IMR-90 (cell line): Measurements from ENCODE around the gene ARHGEF10L. TPM values are rescaled to one million over a fixed set of nuclear protein-coding genes. Genes with fewer than 3 reads are reported as not detected.

Source experiments
- ATAC-seq: fragments of 200-7000 bp; cut with Tn5 transposase; 2 replicates; pipeline ENCODE4 v1.9.1; 2020; ENCODE audit warnings: low read depth, mild to moderate bottlenecking, moderate library complexity
- BruUV-seq: library from RNA; stranded (reverse); fragments of 400-500 nt; replicated peaks from 2 replicates; lab custom pipeline; 2021; lab: Mats Ljungman, UMichigan
- CTCF ChIA-PET: fragments of 300-600 bp; formaldehyde crosslinking; extraction: SDS; loops from one replicate; lab custom pipeline; 2021; ENCODE audit warnings: antibody characterized with exemption; lab: Yijun Ruan, JAX
- POLR2A ChIA-PET: fragments of 300-600 bp; sonication (Branson Sonifier 250); formaldehyde crosslinking; loops from one replicate; lab custom pipeline; 2022; ENCODE audit warnings: antibody characterized with exemption; ENCODE audit not compliant: unreplicated experiment; lab: Charles Lee
- DNase-seq: peaks from one replicate; pipeline ENCODE4 v3.0.0; 2013
- H2AFZ ChIP-seq: replicated peaks from 2 replicates; pipeline ENCODE3; 2013; ENCODE audit warnings: low read length, mild to moderate bottlenecking; ENCODE audit not compliant: poor library complexity
- H2AK5ac ChIP-seq: 2 replicates; pipeline ENCODE4 v1.6.1; 2013; ENCODE audit warnings: low read depth, low read length, inconsistent platforms
- H2AK9ac ChIP-seq: replicated peaks from 2 replicates; pipeline ENCODE3; 2013; ENCODE audit warnings: mild to moderate bottlenecking, low read depth, low read length, moderate library complexity; ENCODE audit not compliant: poor library complexity
- H2BK120ac ChIP-seq: 2 replicates; pipeline ENCODE4 v1.6.1; 2013; ENCODE audit warnings: low read depth, low read length, inconsistent platforms
- H2BK15ac ChIP-seq: 3 replicates; pipeline ENCODE4 v1.6.1; 2013; ENCODE audit warnings: low read depth, low read length, inconsistent platforms
- H2BK20ac ChIP-seq: 2 replicates; pipeline ENCODE4 v1.6.1; 2013; ENCODE audit warnings: low read depth, mild to moderate bottlenecking, inconsistent platforms, low read length, moderate library complexity
- H2BK5ac ChIP-seq: 2 replicates; pipeline ENCODE4 v1.6.1; 2013; ENCODE audit warnings: mild to moderate bottlenecking, low read depth, low read length, inconsistent platforms; ENCODE audit not compliant: poor library complexity, severe bottlenecking
- H3K14ac ChIP-seq: replicated peaks from 2 replicates; pipeline ENCODE4 v1.6.1; 2013; ENCODE audit warnings: low read depth, low read length, inconsistent platforms
- H3K18ac ChIP-seq: 2 replicates; pipeline ENCODE4 v1.6.1; 2013; ENCODE audit warnings: low read depth, low read length, control low read depth
- H3K23ac ChIP-seq: 2 replicates; pipeline ENCODE4 v1.6.1; 2013; ENCODE audit warnings: low read depth, low read length, inconsistent platforms
- H3K27ac ChIP-seq: 2 replicates; pipeline ENCODE4 v1.5.1; 2013; ENCODE audit warnings: mild to moderate bottlenecking, control low read depth, low read length; ENCODE audit not compliant: insufficient read depth
- H3K27me3 ChIP-seq: 2 replicates; pipeline ENCODE4 v1.6.1; 2013; ENCODE audit warnings: low read length; ENCODE audit not compliant: control insufficient read depth, insufficient read depth
- H3K36me3 ChIP-seq: 2 replicates; pipeline ENCODE4 v1.6.1; 2013; ENCODE audit warnings: low read length, mixed read lengths; ENCODE audit not compliant: control insufficient read depth, insufficient read depth
- H3K4ac ChIP-seq: 2 replicates; pipeline ENCODE4 v1.6.1; 2013; ENCODE audit warnings: low read depth, low read length, inconsistent platforms
- H3K4me1 ChIP-seq: 2 replicates; pipeline ENCODE4 v1.6.1; 2013; ENCODE audit warnings: low read length, mixed read lengths; ENCODE audit not compliant: control insufficient read depth, insufficient read depth
- H3K4me2 ChIP-seq: 2 replicates; pipeline ENCODE4 v1.6.1; 2013; ENCODE audit warnings: low read depth, mild to moderate bottlenecking, control low read depth, low read length, moderate library complexity
- H3K4me3 ChIP-seq: 2 replicates; pipeline ENCODE4 v1.5.1; 2013; ENCODE audit warnings: low read depth, mild to moderate bottlenecking, control low read depth, low read length, moderate library complexity; ENCODE audit not compliant: insufficient read depth
- H3K56ac ChIP-seq: 2 replicates; pipeline ENCODE4 v1.6.1; 2013; ENCODE audit warnings: low read length, inconsistent platforms; ENCODE audit not compliant: insufficient read depth; ENCODE audit errors: extremely low read depth
- H3K79me1 ChIP-seq, 2 experiments: 2 replicates each; pipeline ENCODE4 v1.6.1; 2013; ENCODE audit warnings: low read length in 2 of 2, inconsistent platforms in 1 of 2, low read depth in 1 of 2
- H3K9ac ChIP-seq: 2 replicates; pipeline ENCODE4 v1.6.1; 2013; ENCODE audit warnings: low read depth, low read length, control low read depth
- H3K9me1 ChIP-seq: 2 replicates; pipeline ENCODE4 v1.6.1; 2013; ENCODE audit warnings: low read length, inconsistent platforms; ENCODE audit not compliant: insufficient read depth
- H3K9me3 ChIP-seq: 2 replicates; pipeline ENCODE4 v1.6.1; 2013; ENCODE audit warnings: low read length; ENCODE audit not compliant: control insufficient read depth, insufficient read depth
- H4K20me1 ChIP-seq: 2 replicates; pipeline ENCODE4 v1.6.1; 2013; ENCODE audit warnings: low read length, inconsistent platforms; ENCODE audit not compliant: insufficient read depth
- H4K5ac ChIP-seq: 2 replicates; pipeline ENCODE4 v1.6.1; 2013; ENCODE audit warnings: mild to moderate bottlenecking, low read depth, low read length, control low read depth
- H4K8ac ChIP-seq, 2 experiments: 2 replicates each; pipeline ENCODE4 v1.6.1; 2013; ENCODE audit warnings: low read depth in 2 of 2, low read length in 2 of 2, control low read depth in 1 of 2, inconsistent platforms in 1 of 2
- H4K91ac ChIP-seq: 2 replicates; pipeline ENCODE4 v1.6.1; 2013; ENCODE audit warnings: low read depth, low read length, inconsistent platforms; ENCODE audit not compliant: insufficient read depth
- CEBPB ChIP-seq: IDR thresholded peaks from 2 replicates; pipeline ENCODE4 v1.6.1; 2012; ENCODE audit warnings: low read depth, low read length, improper control_type of control experiment
- FOS ChIP-seq: fragments of 150-350 bp; IDR thresholded peaks from 2 replicates; pipeline ENCODE4 v1.6.1; 2016; ENCODE audit warnings: low read depth, low read length
- MAFK ChIP-seq: IDR thresholded peaks from 2 replicates; pipeline ENCODE4 v1.6.1; 2012; ENCODE audit warnings: low read depth, low read length, improper control_type of control experiment
- MAZ ChIP-seq: IDR thresholded peaks from 2 replicates; pipeline ENCODE4 v1.6.1; 2012; ENCODE audit warnings: low read depth, mild to moderate bottlenecking, low read length, improper control_type of control experiment, moderate library complexity, borderline replicate concordance
- MXI1 ChIP-seq: IDR thresholded peaks from 2 replicates; pipeline ENCODE4 v1.6.1; 2012; ENCODE audit warnings: low read depth, mild to moderate bottlenecking, low read length, moderate library complexity, borderline replicate concordance
- RAD21 ChIP-seq: IDR thresholded peaks from 2 replicates; pipeline ENCODE4 v1.6.1; 2012; ENCODE audit warnings: low read length, improper control_type of control experiment
- RFX5 ChIP-seq: IDR thresholded peaks from 2 replicates; pipeline ENCODE4 v1.8.0; 2012; ENCODE audit warnings: low read depth, mild to moderate bottlenecking, low read length, moderate library complexity
- USF2 ChIP-seq: fragments of 150-350 bp; IDR thresholded peaks from 2 replicates; pipeline ENCODE4 v1.6.1; 2017; ENCODE audit warnings: mild to moderate bottlenecking, antibody characterized with exemption, low read length, low read depth
- WGBS, 2 experiments: methylation state at CpG; one replicate each; pipeline versions ENCODE4 v1.1.5 to v1.1.7; 2013; ENCODE audit warnings: missing lambda C conversion rate in 2 of 2; ENCODE audit not compliant: insufficient read length in 1 of 2; ENCODE audit errors: extremely low coverage in 2 of 2; 5-methylcytosine and 5-hydroxymethylcytosine counted together
- dilution Hi-C: fragments of 300-500 bp; cut with HindIII; formaldehyde crosslinking; loops from one replicate; pipeline ENCODE4 v1.14.3; 2018; ENCODE audit warnings: low sequenced_read_pairs; ENCODE audit not compliant: unreplicated experiment
- in situ Hi-C: fragments of 300-500 bp; cut with MboI; formaldehyde crosslinking; loops from 3 replicates; pipeline ENCODE4 v1.14.3; 2019; ENCODE audit warnings: low sequenced_read_pairs, inconsistent platforms, mixed read lengths
- intact Hi-C: fragments of 100-400 bp; cut with micrococcal nuclease; formaldehyde crosslinking; loops from 2 replicates; pipeline ENCODE4 v1.10.0; 2022
- polyA plus RNA-seq, 3 experiments: library from polyadenylated mRNA; depleted of rRNA; stranded (reverse); fragments of >200 nt; gene quantifications; 2 replicates each; pipeline ENCODE4 v1.2.3, GENCODE V29; 2012; ENCODE audit warnings: low replicate concordance in 1 of 3
- total RNA-seq: library from RNA; depleted of rRNA; stranded (reverse); fragments of >200 nt; gene quantifications from 2 replicates; pipeline ENCODE4 v1.2.3, GENCODE V29; 2012

Gene ARHGEF10L
- total and polyA plus RNA-seq, 2 of the 4 experiments (the other 2 are of a cell fraction), result 4.8 to 12.4 TPM

- Histone ChIP-seq H3K27me3 (no peaks in the 10 kb centered on the region), H2AK9ac (no peak overlapping the region), H3K4me3 (no peak overlapping the region), H4K20me1 (peaks cover 26% of the 10 kb centered on the region), H4K91ac (no peak overlapping the region), H3K9me1 (peaks cover 13% of the 10 kb centered on the region), H3K4ac (no peak overlapping the region), H4K5ac (no peak overlapping the region), H3K23ac (no peak overlapping the region), H3K18ac (no peak overlapping the region), H2BK20ac (no peak overlapping the region), H2BK15ac (no peak overlapping the region), H3K4me1 (no peaks in the 10 kb centered on the region), H3K79me1 (peaks cover 6 to 10% of the 10 kb centered on the region in 2 experiments; a peak in 3 of 4 replicates), H3K9me3 (no peaks in the 10 kb centered on the region), H3K36me3 (peaks cover 3% of the 10 kb centered on the region), H2AFZ (no peak overlapping the region), H3K27ac (no peak overlapping the region), H3K4me2 (no peak overlapping the region), H3K14ac (no peak overlapping the region), H4K8ac (no peak overlapping the region), H2AK5ac (no peak overlapping the region), H2BK120ac (no peak overlapping the region), H2BK5ac (no peak overlapping the region), H3K9ac (no peak overlapping the region), H3K56ac (no peak overlapping the region)
- ChIA-PET POLR2A (no interaction called here), CTCF (interaction anchor here (1.2 kb wide), 1 partner anchor 11 kb away, joined by 3 read pairs; no protein-coding TSS in a partner anchor)
- 27% methylated on average over 5 of the region's 12 CpGs; no CpG with 5 or more reads in 1 of the 2 experiments for WGBS, 2 experiments
- no peak for TF ChIP-seq FOS
- TF ChIP-seq MXI1, result no peak
- no peak for TF ChIP-seq RAD21
- no peak for TF ChIP-seq USF2
- TF ChIP-seq RFX5, result no peak
- no peak for TF ChIP-seq CEBPB
- TF ChIP-seq MAFK, result no peak
- TF ChIP-seq MAZ, result no peak
- intact Hi-C loops, result no loop called here
- DNase-seq (no peak), ATAC-seq (no peak)
- in situ Hi-C loops, result no loop called here
- dilution Hi-C loops, result no loop called here
- no TSS peak for BruUV-seq
Measured at GRCh38 chr1:17672226-17672625, 132.7 kb downstream of the ARHGEF10L start.
